Measurements from ENCODE around the gene SLC9A8.

Gene SLC9A8

DNA sequence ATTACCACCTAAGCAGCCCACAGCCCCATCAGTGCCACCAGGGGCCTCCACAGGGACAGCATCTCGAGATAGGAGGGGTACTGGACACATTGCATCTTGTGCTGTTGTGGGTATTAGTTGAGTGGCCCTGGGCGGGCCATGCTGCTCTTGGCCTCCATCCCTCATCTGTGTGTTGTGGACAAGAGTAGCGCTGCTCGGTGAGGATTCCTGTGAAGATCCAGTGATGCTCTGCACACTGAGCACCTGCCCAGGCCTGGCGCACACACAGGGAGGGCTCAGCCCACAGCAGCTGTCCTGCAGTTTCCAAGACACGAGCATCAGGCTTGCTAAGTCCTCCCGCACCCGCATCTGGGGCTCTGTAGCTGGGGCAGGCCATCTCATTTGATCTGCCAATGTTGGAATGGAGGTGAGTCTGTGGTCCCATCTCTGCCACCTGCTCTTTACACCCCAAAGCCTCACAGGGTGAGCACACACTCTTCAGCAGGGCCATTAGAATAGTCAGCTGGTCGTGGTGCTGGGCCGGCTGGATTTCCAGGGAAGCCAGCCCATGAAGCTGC lies 70.7 kb downstream of the SLC9A8 start:
- TF ChIP-seq YY1 (IDR thresholded peaks at IDR 0.05; ENCODE audit: low read depth) (no peak), EGR1 (IDR thresholded peaks at IDR 0.05) (no peak), TCF12 (IDR thresholded peaks at IDR 0.05; ENCODE audit: low read depth) (no peak), RAD21 (IDR thresholded peaks at IDR 0.05; ENCODE audit: low read depth) (no peak), ZBTB7A (IDR thresholded peaks at IDR 0.05; ENCODE audit: low read depth) (no peak)

DNA sequence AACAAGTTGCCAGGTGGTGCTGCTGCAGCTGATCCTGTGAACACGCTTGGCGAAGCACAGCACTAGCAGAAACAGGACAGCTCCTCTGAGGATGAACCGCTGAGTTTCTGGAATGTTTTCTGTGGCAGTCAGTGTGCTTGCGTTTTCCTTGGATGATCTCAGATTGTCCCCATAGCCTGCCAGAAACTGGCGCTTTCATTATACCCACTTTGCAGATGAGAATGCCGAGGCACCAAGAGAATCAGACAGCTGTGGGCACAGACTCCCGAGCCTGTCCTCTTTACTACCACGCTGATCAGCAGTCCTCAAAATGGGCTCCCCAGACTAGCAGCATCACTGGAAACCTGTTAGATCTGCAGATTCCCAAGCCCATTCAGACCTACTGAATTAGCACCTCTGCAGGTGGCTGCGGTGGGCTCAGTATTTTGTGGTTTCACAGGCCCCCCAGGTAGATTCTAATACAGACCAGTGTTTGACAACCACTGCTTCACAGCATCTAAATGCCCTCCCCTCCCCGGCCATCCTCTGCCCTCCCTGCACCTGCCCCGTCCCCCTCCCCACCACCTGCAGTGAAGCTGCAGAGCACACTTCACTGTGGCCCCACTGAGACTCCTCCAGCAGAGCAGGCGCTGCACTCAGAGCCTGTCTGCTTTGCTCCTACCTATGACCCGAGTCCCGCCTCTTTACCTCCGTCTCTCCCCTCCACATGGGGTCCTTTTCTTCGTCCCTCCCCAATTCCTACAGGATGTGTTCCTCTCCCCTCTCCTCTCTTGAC lies 73.1 kb downstream of the SLC9A8 start:
- TF ChIP-seq ZBTB7A (IDR thresholded peaks at IDR 0.05; ENCODE audit: low read depth): no peak
- no peak for TF ChIP-seq TCF12 (IDR thresholded peaks at IDR 0.05; ENCODE audit: low read depth)
- no peak for TF ChIP-seq EP300 (IDR thresholded peaks at IDR 0.05; ENCODE audit: borderline replicate concordance)
- no peak for TF ChIP-seq NFIC (IDR thresholded peaks at IDR 0.05)
- TF ChIP-seq TAF1 (IDR thresholded peaks at IDR 0.05; ENCODE audit: low read depth): no peak
- TF ChIP-seq CEBPB (IDR thresholded peaks at IDR 0.05): no peak
- no peak for TF ChIP-seq RAD21 (IDR thresholded peaks at IDR 0.05; ENCODE audit: low read depth)
- no peak for TF ChIP-seq CREB1 (IDR thresholded peaks at IDR 0.05; ENCODE audit: low read depth)
- no peak for TF ChIP-seq USF1 (IDR thresholded peaks at IDR 0.05)
- TF ChIP-seq TEAD4 (IDR thresholded peaks at IDR 0.05): no peak
- TF ChIP-seq YY1 (IDR thresholded peaks at IDR 0.05; ENCODE audit: low read depth): no peak
- TF ChIP-seq EGR1 (IDR thresholded peaks at IDR 0.05): no peak

DNA sequence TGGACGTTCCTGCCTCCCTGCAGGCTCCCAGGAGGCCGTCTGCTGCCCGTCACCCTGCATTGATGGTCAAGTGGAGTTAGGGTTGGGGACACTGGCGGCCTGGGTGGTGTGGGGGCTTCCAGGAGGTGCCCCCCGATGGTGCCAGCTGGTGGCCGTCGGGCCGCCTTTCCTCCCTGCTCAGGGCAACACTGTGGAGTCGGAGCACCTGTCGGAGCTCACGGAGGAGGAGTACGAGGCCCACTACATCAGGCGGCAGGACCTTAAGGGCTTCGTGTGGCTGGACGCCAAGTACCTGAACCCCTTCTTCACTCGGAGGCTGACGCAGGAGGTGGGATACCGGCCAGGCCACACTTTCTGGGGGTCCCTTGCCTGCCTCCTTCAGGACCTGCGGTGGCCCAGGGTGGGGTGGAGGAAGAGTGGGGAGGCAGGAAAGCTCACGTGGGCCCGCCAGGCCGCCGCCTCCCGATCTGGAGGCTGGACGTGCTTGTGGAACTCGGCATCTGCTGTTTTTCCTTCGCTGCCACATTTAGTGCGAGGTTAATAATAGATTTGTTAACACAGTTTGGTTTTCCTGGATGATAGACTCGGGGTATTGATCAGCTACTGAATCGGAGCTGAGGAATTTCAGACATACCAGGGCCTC lies 74.1 kb downstream of the SLC9A8 start:
- no peak for TF ChIP-seq NFIC (IDR thresholded peaks at IDR 0.05)
- no peak for TF ChIP-seq USF1 (IDR thresholded peaks at IDR 0.05)
- no peak for TF ChIP-seq ZBTB7A (IDR thresholded peaks at IDR 0.05; ENCODE audit: low read depth)
- TF ChIP-seq EGR1 (IDR thresholded peaks at IDR 0.05): no peak
- no peak for TF ChIP-seq CEBPB (IDR thresholded peaks at IDR 0.05)
- no peak for TF ChIP-seq CREB1 (IDR thresholded peaks at IDR 0.05; ENCODE audit: low read depth)
- no peak for TF ChIP-seq YY1 (IDR thresholded peaks at IDR 0.05; ENCODE audit: low read depth)
- TF ChIP-seq MAX (IDR thresholded peaks at IDR 0.05): no peak
- no peak for TF ChIP-seq TAF1 (IDR thresholded peaks at IDR 0.05; ENCODE audit: low read depth)
- TF ChIP-seq TCF12 (IDR thresholded peaks at IDR 0.05; ENCODE audit: low read depth): no peak
- TF ChIP-seq RAD21 (IDR thresholded peaks at IDR 0.05; ENCODE audit: low read depth): no peak
- TF ChIP-seq FOXM1 (IDR thresholded peaks at IDR 0.05; ENCODE audit: borderline replicate concordance, low read depth): no peak
- TF ChIP-seq TEAD4 (IDR thresholded peaks at IDR 0.05): no peak
- TF ChIP-seq, protein P1, sequence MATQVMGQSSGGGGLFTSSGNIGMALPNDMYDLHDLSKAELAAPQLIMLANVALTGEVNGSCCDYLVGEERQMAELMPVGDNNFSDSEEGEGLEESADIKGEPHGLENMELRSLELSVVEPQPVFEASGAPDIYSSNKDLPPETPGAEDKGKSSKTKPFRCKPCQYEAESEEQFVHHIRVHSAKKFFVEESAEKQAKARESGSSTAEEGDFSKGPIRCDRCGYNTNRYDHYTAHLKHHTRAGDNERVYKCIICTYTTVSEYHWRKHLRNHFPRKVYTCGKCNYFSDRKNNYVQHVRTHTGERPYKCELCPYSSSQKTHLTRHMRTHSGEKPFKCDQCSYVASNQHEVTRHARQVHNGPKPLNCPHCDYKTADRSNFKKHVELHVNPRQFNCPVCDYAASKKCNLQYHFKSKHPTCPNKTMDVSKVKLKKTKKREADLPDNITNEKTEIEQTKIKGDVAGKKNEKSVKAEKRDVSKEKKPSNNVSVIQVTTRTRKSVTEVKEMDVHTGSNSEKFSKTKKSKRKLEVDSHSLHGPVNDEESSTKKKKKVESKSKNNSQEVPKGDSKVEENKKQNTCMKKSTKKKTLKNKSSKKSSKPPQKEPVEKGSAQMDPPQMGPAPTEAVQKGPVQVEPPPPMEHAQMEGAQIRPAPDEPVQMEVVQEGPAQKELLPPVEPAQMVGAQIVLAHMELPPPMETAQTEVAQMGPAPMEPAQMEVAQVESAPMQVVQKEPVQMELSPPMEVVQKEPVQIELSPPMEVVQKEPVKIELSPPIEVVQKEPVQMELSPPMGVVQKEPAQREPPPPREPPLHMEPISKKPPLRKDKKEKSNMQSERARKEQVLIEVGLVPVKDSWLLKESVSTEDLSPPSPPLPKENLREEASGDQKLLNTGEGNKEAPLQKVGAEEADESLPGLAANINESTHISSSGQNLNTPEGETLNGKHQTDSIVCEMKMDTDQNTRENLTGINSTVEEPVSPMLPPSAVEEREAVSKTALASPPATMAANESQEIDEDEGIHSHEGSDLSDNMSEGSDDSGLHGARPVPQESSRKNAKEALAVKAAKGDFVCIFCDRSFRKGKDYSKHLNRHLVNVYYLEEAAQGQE (IDR thresholded peaks at IDR 0.05; ENCODE audit: low read depth): no peak
- no peak for TF ChIP-seq EP300 (IDR thresholded peaks at IDR 0.05; ENCODE audit: borderline replicate concordance)

DNA sequence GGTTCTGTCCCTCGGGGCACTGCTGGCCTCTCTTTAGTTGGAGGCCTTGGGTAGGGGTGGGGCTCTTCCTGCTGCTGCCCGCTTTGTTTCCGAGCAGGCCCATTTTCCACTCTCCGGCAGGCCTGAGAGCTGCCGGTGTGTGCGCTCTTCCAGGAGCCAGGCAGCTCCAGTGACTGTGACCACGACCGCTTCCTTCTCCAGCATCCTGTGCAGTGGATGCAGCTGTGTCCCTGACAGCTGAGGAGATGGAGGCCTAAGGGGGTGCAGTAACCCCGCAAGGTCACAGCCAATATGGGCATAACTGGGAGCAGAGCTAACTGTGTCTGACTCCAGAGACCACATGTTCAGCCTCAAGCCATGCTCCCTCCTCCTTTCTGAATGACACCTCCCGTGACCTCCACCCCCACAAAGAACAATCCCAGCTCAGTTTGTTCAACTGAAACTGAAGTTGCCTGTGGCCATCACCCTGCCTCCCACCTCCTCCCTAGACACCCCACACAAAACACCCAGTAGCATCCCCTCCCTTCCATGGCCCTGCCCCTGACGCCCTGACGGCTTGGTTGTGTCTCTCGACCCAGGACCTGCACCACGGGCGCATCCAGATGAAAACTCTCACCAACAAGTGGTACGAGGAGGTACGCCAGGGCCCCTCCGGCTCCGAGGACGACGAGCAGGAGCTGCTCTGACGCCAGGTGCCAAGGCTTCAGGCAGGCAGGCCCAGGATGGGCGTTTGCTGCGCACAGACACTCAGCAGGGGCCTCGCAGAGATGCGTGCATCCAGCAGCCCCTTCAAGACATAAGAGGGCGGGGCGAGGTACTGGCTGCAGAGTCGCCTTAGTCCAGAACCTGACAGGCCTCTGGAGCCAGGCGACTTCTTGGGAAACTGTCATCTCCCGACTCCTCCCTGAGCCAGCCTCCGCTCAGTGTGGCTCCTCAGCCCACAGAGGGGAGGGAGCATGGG lies 74.9 kb downstream of the SLC9A8 start:
- no peak for TF ChIP-seq EP300 (IDR thresholded peaks at IDR 0.05; ENCODE audit: borderline replicate concordance)
- no peak for TF ChIP-seq TAF1 (IDR thresholded peaks at IDR 0.05; ENCODE audit: low read depth)

GRCh38 chr20:49888212-49889000 lies 75.8 kb downstream of the SLC9A8 start:
- no peak for TF ChIP-seq CREB1 (IDR thresholded peaks at IDR 0.05; ENCODE audit: low read depth)
- peak; percentile 88 for TF ChIP-seq RAD21 (IDR thresholded peaks at IDR 0.05; ENCODE audit: low read depth)
- TF ChIP-seq CEBPB (IDR thresholded peaks at IDR 0.05): no peak

All from Ishikawa (cell line).